Measurements from ENCODE around the gene PIAS1.

GRCh38 chr15:68151277-68151676 lies 97.2 kb downstream of the PIAS1 start:
- TF ChIP-seq CTCF (IDR thresholded peaks at IDR 0.05), result no peak
- TF ChIP-seq GABPB1 (CRISPR knock-in tag; IDR thresholded peaks at IDR 0.05), result no peak
- no peak for TF ChIP-seq ZNF416 (CRISPR knock-in tag; IDR thresholded peaks at IDR 0.05)
- TF ChIP-seq ELF4 (CRISPR knock-in tag; IDR thresholded peaks at IDR 0.05; ENCODE audit: low read depth), result no peak
- TF ChIP-seq SP1 (CRISPR knock-in tag; conservative IDR thresholded peaks at IDR 0.05), result no peak
- TF ChIP-seq FOXK1 (CRISPR knock-in tag; IDR thresholded peaks at IDR 0.05), result no peak
- TF ChIP-seq RORB (CRISPR knock-in tag; IDR thresholded peaks at IDR 0.05), result no peak
- TF ChIP-seq ZNF281 (CRISPR knock-in tag; IDR thresholded peaks at IDR 0.05), result no peak
- no peak for TF ChIP-seq TEAD4 (CRISPR knock-in tag; IDR thresholded peaks at IDR 0.05)
- no peak for TF ChIP-seq ZNF263 (CRISPR knock-in tag; IDR thresholded peaks at IDR 0.05; ENCODE audit: low read depth)
- TF ChIP-seq CREB1 (CRISPR knock-in tag; IDR thresholded peaks at IDR 0.05), result no peak
- no peak for TF ChIP-seq RELA (CRISPR knock-in tag; IDR thresholded peaks at IDR 0.05; ENCODE audit: borderline replicate concordance)
- TF ChIP-seq TEAD1 (CRISPR knock-in tag; IDR thresholded peaks at IDR 0.05), result no peak
- TF ChIP-seq CBFB (CRISPR knock-in tag; IDR thresholded peaks at IDR 0.05; ENCODE audit: low read depth), result no peak

Data from WTC11 (cell line).